GM13977 (cell line): Measurements from ENCODE around the gene VEGFA.

Experiments
- DNase-seq: peaks from one replicate; pipeline ENCODE4 v3.0.0; 2012; ENCODE audit warnings: low spot score
- in situ Hi-C: fragments of 300-500 bp; cut with MboI; formaldehyde crosslinking; loops from one replicate; pipeline ENCODE4 v1.12.0; 2022; ENCODE audit warnings: low sequenced_read_pairs, low pct_unique_long_range_greater_than_20kb, mixed read lengths, inconsistent platforms; ENCODE audit not compliant: unreplicated experiment
- TF ChIP-seq, protein P1 (sequence below): IDR thresholded peaks from 2 replicates; pipeline ENCODE4 v1.5.1; 2012; ENCODE audit warnings: mild to moderate bottlenecking, control low read depth; ENCODE audit not compliant: insufficient read depth; ENCODE audit errors: extremely low read depth, missing control alignments

The VEGFA gene

DNA sequence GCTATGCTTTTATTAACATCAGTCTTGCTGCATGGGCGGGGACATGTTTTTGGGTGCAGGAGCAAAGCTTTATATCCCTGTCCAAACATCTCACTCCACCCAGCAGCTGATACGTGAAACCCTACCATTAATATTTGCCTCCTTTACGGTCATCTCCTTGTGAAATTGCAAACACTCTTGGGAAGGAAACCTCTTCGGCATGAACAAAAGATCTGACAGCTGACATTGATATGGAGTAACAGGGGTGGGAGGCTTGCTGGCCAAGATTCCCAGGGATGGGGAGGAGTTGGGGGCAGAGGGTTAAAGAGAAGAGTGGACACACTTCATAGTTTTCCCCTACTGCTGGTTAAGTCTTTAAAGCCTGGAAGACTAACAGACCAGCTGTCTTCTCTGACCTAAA lies 22.2 kb upstream of the VEGFA start:
- in situ Hi-C loops = no loop called here
- TF ChIP-seq, protein P1, sequence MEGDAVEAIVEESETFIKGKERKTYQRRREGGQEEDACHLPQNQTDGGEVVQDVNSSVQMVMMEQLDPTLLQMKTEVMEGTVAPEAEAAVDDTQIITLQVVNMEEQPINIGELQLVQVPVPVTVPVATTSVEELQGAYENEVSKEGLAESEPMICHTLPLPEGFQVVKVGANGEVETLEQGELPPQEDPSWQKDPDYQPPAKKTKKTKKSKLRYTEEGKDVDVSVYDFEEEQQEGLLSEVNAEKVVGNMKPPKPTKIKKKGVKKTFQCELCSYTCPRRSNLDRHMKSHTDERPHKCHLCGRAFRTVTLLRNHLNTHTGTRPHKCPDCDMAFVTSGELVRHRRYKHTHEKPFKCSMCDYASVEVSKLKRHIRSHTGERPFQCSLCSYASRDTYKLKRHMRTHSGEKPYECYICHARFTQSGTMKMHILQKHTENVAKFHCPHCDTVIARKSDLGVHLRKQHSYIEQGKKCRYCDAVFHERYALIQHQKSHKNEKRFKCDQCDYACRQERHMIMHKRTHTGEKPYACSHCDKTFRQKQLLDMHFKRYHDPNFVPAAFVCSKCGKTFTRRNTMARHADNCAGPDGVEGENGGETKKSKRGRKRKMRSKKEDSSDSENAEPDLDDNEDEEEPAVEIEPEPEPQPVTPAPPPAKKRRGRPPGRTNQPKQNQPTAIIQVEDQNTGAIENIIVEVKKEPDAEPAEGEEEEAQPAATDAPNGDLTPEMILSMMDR = no peak
- no peak for DNase-seq

DNA sequence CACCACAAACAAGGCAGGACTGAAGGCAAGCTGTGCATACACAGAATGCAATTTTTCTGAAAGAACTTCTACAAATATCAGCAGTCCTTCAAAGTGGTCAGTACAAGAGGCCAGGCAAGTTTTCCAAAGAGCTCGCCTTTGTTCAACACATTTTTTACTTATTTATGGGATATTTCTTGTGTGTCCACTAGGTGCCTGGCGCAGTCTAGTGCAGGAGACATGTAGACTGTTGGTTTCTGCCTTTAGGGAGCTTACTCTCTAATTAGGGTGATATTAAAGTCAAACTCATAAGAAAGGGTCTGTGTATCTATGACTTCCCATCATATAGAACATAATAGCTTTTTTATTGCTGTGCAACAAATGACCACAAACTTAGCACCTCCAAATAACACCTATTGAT lies 21.2 kb upstream of the VEGFA start:
- TF ChIP-seq, protein P1 = no peak
- DNase-seq = no peak
- in situ Hi-C loops = no loop called here

DNA sequence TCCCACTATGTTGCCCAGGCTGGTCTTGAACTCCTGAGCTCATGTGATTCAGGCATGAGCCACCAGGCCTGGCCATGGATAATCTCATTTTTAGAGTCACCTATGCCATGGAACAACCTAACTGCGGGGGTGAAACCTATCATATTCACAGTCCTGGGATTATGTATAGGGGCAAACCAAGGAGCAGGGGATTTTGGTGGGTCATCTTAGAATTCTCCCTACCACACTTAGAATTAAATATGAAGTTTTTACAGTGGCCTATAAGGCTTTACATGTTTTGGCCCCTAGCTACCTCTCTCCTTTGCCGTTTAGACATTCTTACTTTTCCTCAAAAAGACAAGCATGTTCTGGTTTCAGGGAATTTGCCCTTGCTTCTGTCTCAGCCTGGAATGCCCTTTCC lies 20.6 kb upstream of the VEGFA start:
- no peak for DNase-seq
- TF ChIP-seq, protein P1 = no peak
- in situ Hi-C loops = no loop called here

DNA sequence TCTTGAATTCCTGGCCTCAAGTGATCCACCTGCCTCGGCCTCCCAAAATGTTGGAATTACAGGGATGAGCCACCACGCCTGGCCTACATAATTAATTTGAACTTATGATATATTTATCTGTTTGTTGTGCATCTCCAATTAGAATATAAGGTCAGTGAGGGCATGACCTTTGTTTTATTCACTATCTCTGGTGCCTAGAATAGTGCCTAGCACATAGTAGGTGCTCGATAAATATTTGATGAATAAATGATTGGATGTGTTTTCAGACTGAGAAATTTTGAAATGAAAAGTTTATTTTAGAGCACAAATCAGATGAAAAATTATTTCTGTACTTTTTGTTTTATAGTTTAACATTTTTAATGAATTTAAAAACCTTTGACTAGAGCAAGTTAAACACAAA lies 19.4 kb upstream of the VEGFA start:
- TF ChIP-seq, protein P1 = no peak
- in situ Hi-C loops = no loop called here
- no peak for DNase-seq

DNA sequence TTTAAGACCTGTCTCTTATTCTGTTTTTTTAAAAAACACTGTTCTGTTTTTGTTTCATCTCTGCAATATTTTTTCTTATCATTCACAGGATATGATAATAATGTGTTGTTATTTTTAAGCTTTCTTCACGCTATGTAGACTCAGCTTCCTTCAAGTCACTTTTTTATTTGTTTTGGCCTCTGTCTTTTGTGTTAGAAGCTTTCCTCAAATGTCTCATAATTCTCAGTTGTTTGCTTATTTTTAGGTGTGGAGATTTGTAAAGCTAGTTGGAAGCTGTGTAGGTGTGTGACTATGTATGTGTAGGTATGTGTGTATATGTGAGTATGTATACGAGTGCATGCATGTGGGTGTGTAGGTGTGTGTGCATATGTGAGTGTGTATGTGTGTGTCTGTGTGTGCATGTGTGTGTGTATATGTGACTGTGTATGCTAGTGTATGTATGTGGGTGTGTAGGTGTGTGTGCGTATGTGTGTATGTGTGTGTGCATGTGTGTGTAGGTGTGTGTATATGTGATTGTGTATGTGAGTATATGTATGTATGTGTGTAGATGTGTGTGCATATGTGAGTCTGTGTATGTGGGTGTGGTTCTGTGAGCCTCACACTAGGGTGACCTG lies 16.3 kb upstream of the VEGFA start:
- TF ChIP-seq, protein P1 = no peak
- no peak for DNase-seq
- in situ Hi-C loops = no loop called here

DNA sequence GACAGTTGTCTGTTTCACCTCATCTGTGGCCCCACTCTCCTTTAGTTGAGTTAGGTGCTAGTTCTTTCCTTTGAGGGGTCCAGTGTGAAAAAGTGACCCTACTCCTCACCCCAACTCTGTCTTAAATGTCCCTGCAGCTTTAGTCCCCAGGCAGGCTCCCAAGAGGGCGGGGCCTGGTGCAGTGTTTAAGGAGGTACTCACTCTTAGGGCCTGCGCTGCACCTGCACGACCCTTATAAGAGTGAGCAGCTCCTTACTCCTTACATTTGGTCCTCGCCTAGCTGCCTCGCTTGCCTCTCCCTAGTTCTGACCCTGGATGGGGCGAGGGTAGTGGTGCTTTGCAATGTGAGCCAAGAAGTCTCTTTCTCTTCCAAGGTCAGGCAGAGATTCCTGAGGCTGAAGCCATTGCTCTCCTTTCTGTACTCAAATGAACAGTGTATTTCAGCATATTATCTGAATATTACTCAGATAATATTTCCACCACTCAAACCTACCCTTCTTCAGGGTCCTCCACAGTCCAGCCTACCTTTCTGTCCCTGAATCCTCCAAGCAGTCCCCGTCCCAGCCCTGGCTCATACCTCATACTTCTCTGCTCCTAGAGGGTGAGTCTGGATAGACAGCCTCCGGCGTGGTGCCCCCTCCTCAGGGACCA lies 11.9 kb upstream of the VEGFA start:
- in situ Hi-C loops = no loop called here
- no peak for DNase-seq
- TF ChIP-seq, protein P1 = no peak
